GM12875 (cell line): ENCODE results near the gene COL25A1.

Source experiments
- H3K4me3 ChIP-seq: one replicate; pipeline ENCODE4 v1.5.1; 2011; ENCODE audit warnings: low read depth, low read length, control low read depth
- TF ChIP-seq, protein P1 (sequence below): IDR thresholded peaks from 2 replicates; pipeline ENCODE4 v1.5.1; 2011; ENCODE audit warnings: low read depth, mild to moderate bottlenecking, control low read depth, inconsistent platforms, low read length, moderate library complexity, borderline replicate concordance; ENCODE audit not compliant: insufficient read depth

COL25A1 gene

GRCh38 chr4:108861334-108861733 lies 441.1 kb downstream of the COL25A1 start:
- no peak overlapping the region for H3K4me3 ChIP-seq
- TF ChIP-seq, protein P1, sequence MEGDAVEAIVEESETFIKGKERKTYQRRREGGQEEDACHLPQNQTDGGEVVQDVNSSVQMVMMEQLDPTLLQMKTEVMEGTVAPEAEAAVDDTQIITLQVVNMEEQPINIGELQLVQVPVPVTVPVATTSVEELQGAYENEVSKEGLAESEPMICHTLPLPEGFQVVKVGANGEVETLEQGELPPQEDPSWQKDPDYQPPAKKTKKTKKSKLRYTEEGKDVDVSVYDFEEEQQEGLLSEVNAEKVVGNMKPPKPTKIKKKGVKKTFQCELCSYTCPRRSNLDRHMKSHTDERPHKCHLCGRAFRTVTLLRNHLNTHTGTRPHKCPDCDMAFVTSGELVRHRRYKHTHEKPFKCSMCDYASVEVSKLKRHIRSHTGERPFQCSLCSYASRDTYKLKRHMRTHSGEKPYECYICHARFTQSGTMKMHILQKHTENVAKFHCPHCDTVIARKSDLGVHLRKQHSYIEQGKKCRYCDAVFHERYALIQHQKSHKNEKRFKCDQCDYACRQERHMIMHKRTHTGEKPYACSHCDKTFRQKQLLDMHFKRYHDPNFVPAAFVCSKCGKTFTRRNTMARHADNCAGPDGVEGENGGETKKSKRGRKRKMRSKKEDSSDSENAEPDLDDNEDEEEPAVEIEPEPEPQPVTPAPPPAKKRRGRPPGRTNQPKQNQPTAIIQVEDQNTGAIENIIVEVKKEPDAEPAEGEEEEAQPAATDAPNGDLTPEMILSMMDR = no peak

- H3K4me3 ChIP-seq = no peak overlapping the region
- TF ChIP-seq, protein P1 = no peak
Observed at GRCh38 chr4:108854786-108855185, 447.7 kb downstream of the COL25A1 start.

DNA sequence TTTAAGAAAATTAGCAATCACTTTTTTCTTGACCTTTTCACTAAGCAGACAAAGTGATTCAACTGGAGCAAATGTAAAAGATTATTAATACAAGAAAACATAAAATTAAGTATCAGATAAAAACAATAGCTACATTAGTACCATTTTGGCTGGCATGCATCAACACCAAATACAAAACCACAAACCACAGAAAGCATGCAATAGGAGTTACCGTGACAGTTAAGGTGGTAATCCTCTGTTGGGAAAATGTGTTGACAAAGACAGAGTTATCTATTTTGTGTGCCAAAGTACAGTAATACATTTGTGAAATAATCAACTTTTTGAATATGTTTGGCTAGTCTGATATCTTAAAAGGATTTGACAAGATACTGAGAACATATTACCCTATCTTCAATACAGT lies 449.8 kb downstream of the COL25A1 start:
- TF ChIP-seq, protein P1 = no peak
- H3K4me3 ChIP-seq = no peak overlapping the region

GRCh38 chr4:108851366-108851765 lies 451.1 kb downstream of the COL25A1 start:
- H3K4me3 ChIP-seq = no peak overlapping the region
- TF ChIP-seq, protein P1 = no peak

GRCh38 chr4:108850219-108850649 lies 452.2 kb downstream of the COL25A1 start:
- no peak overlapping the region for H3K4me3 ChIP-seq
- TF ChIP-seq, protein P1 = no peak

DNA sequence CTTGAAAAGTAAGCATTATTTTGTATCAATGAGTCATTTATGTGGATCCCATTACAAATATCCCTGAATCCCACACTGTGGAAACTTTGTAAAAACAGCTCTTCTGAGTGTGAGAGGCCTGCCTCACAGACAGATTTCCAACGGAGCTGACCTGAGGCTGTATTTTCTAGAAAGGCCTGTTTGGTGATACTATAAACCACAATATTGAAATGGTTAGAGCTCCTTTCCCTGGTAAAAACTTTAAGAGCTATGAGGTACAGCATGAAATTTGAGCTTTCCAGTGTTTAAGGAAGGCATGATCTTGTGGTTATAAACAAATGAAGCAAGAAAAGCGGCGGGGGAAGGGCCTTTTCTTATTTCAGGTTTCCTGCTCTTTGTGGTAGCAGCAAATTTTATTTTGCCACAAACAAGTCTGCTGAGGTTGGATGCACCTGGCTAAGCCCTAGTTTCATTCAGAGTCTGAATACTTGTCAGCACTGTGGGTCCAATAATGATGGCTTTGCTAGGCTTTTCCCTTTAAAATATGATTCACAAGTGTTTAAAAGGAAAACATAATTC lies 452.8 kb downstream of the COL25A1 start:
- no peak overlapping the region for H3K4me3 ChIP-seq
- TF ChIP-seq, protein P1 = no peak

DNA sequence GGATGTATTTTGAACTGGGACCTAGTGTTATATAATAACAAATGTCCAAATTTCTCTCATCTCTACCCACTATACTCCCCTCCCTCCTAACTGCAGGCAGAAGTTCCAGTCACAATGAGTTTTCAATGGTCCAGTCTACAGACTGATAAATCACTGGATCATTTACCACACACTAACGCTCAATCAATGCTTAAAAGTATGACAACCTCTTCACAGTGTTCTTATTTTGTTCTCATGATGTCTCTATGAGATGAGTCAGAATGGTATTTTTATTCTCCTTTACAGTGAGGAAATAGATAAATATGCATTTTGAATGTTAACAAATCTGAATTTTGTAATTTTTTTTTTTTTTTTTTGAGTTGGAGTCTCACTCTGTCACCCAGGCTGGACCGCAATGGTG lies 455.9 kb downstream of the COL25A1 start:
- no peak overlapping the region for H3K4me3 ChIP-seq
- TF ChIP-seq, protein P1 = no peak
